HFFc6 (cell line): ENCODE data around the gene ZFP90. TPM values are rescaled to one million over a fixed set of nuclear protein-coding genes. Genes with fewer than 3 reads are reported as not detected.
A peak's percentile ranks its signal among the peaks of the same experiment; 100 is the strongest.

Experiments
- DNase-seq: peaks from one replicate; pipeline ENCODE4 v3.0.0-alpha.2; 2018
- H3K27ac Mint-ChIP-seq: 2 replicates; pipeline ENCODE4 v1.8.0; 2020; ENCODE audit warnings: mild to moderate bottlenecking, mixed read lengths
- H3K27me3 Mint-ChIP-seq: 2 replicates; pipeline ENCODE4 v1.8.0; 2021; ENCODE audit warnings: mild to moderate bottlenecking, moderate library complexity, mixed read lengths; ENCODE audit not compliant: insufficient read depth
- H3K36me3 Mint-ChIP-seq: 2 replicates; pipeline ENCODE4 v1.8.0; 2021; ENCODE audit warnings: low read depth, mixed read lengths
- H3K4me1 Mint-ChIP-seq: 2 replicates; pipeline ENCODE4 v1.8.0; 2020; ENCODE audit warnings: low read depth, mixed read lengths
- H3K4me3 Mint-ChIP-seq: 2 replicates; pipeline ENCODE4 v1.8.0; 2020; ENCODE audit warnings: mild to moderate bottlenecking, moderate library complexity, mixed read lengths
- H3K9me3 Mint-ChIP-seq: 2 replicates; pipeline ENCODE4 v1.8.0; 2020; ENCODE audit warnings: mild to moderate bottlenecking, mixed read lengths
- total RNA-seq, 6 experiments: library from RNA; stranded (reverse); fragmentation: NEBNext Ultra II Directional; extraction: Animal tissue kit (Norgen Biotek cat#: 25700); gene quantifications; 2 replicates in 1 of 6; 3 replicates in 5 of 6; pipeline ENCODE4 v1.2.3, GENCODE V29; 2021
- TF ChIP-seq, protein P1 (sequence below): fragments of 200-600 bp; sonication (generic); IDR thresholded peaks from 2 replicates; pipeline ENCODE4 v1.5.0; 2021; ENCODE audit warnings: antibody characterized with exemption, mild to moderate bottlenecking

ZFP90 gene
- total RNA-seq, 6 experiments from 2014 or later = 13.3 to 17.0 (median 13.9) TPM

DNA sequence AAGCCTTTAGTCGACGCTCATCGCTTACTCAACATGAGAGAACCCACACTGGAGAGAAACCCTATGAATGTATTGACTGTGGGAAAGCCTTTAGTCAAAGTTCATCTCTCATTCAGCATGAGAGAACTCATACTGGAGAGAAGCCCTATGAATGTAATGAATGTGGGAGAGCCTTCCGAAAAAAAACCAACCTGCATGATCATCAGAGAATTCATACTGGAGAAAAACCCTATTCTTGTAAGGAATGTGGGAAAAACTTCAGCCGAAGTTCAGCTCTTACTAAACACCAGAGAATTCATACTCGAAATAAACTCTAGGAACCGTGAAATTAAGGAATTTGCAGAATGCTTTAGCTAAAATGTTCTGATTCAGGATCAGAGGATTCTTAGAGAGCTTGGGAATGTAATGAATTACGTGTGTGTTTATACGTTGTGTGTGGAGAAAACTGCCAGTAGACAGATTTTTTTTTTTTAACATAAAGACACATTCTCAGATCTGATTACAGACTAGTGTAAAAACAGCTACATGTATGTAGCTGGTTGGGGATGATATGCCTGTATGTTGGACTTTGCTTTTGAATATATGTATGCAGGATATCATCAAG, 25.4 kb downstream of the ZFP90 start:
- H3K9me3 Mint-ChIP-seq = peaks cover 97% of the 10 kb centered on the region
- H3K4me3 Mint-ChIP-seq = no peak overlapping the region; the same call in 1 of the 2 replicates
- peaks cover 89% of the 10 kb centered on the region for H3K36me3 Mint-ChIP-seq
- H3K4me1 Mint-ChIP-seq = no peaks in the 10 kb centered on the region
- DNase-seq = peak; percentile 11
- H3K27ac Mint-ChIP-seq = no peak overlapping the region
- H3K27me3 Mint-ChIP-seq = no peaks in the 10 kb centered on the region
- TF ChIP-seq, protein P1, sequence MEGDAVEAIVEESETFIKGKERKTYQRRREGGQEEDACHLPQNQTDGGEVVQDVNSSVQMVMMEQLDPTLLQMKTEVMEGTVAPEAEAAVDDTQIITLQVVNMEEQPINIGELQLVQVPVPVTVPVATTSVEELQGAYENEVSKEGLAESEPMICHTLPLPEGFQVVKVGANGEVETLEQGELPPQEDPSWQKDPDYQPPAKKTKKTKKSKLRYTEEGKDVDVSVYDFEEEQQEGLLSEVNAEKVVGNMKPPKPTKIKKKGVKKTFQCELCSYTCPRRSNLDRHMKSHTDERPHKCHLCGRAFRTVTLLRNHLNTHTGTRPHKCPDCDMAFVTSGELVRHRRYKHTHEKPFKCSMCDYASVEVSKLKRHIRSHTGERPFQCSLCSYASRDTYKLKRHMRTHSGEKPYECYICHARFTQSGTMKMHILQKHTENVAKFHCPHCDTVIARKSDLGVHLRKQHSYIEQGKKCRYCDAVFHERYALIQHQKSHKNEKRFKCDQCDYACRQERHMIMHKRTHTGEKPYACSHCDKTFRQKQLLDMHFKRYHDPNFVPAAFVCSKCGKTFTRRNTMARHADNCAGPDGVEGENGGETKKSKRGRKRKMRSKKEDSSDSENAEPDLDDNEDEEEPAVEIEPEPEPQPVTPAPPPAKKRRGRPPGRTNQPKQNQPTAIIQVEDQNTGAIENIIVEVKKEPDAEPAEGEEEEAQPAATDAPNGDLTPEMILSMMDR = no peak

DNA sequence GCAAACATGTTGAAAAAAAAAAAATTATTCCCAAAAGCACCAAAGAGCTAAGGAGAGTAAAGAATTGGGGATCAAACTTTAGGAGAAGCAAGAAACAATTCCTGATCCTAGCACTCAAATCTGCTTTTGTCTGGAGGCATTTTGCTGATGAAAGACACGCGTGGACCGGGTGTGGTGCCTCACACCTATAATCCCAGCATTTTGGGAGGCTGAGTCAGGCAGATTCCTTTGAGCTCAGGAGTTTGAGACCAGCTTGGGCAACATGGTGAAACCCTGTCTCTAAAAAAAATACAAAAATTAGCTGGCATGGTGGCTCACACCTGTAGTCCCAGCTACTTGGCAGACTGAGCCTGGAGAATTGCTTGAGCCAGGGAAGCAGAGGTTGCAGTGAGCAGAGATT, 35.4 kb downstream of the ZFP90 start:
- DNase-seq = no peak
- TF ChIP-seq, protein P1 = no peak
- Mint-ChIP-seq H3K9me3 (peaks cover 91% of the 10 kb centered on the region), H3K4me1 (no peaks in the 10 kb centered on the region), H3K4me3 (no peak overlapping the region), H3K27ac (no peak overlapping the region), H3K27me3 (peaks cover 2% of the 10 kb centered on the region), H3K36me3 (peaks cover 57% of the 10 kb centered on the region)

- peaks cover 85% of the 10 kb centered on the region for H3K9me3 Mint-ChIP-seq
- peaks cover 51% of the 10 kb centered on the region for H3K36me3 Mint-ChIP-seq
- no peak for DNase-seq
- H3K4me1 Mint-ChIP-seq = no peaks in the 10 kb centered on the region
- no peak overlapping the region for H3K4me3 Mint-ChIP-seq
- H3K27ac Mint-ChIP-seq = no peak overlapping the region
- H3K27me3 Mint-ChIP-seq = peaks cover 5% of the 10 kb centered on the region
- TF ChIP-seq, protein P1 = no peak
Measured at GRCh38 chr16:68575082-68575481, 36.0 kb downstream of the ZFP90 start.

DNA sequence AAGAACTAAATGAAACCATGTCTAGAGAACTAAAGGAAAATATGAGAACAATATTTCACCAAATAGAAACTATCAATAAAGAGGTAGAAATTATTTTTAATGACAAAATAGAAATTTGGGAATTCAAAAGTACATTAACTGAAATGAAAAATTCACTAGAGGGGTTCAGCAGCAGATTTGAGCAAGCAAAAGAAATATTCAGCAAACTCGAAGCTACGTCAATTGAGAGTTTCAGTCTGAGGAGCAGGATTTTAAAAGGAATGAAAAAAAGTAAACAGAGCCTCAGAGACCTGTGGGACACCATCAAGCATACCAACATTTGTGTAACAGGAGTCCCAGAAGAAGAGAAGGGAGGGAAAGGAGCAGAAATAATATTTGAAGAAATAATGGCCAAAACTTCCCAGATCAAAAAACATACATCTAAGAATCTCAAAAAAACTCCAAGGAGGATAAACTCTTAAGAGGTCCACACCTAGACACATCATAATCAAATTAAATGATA, 38.3 kb downstream of the ZFP90 start:
- H3K9me3 Mint-ChIP-seq = peaks cover 62% of the 10 kb centered on the region
- no peak overlapping the region for H3K4me3 Mint-ChIP-seq

DNA sequence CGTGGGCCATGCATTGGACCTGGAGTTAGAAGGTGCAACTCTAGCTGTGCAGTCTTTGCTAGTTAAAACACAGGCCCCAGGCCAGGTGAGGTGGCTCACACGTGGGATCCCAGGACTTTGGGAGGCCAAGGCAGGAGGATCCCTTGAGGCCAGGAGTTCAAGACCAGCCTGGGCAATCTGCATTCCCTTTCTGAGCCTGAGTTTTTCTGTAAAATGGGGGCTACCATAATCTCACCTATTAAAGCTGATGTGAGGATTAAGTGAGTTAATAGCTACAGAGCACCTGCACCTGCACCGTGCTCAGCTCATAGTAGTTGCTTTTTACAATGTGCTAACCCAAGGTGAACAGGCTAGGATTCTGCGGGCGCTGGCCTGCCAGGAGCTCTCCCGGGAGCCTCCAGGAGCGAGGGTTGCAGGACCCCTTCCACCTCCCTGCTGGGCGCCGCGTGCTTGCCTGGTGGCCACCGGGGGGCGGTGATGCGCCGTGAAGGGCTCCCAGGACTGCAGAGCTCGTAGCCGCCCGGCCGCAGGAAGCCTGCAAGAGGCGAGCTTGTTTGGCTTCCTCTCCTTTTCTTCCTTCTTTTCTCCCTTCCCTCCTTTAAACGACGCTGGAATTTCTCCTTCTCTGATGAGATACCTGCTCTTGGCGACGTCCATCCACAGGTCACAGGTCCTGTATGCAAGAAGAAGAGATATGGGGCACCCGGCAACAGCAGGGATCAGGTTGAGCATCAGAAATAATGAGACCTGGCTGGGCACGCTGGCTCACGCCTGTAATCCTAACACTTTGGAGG, 51.3 kb downstream of the ZFP90 start:
- no peak overlapping the region for H3K27ac Mint-ChIP-seq
- H3K9me3 Mint-ChIP-seq = no peaks in the 10 kb centered on the region
- peaks cover 3% of the 10 kb centered on the region; the same call in 1 of the 2 replicates for H3K27me3 Mint-ChIP-seq
- H3K4me3 Mint-ChIP-seq = peak overlapping the region; percentile 72
- peaks cover 4% of the 10 kb centered on the region for H3K36me3 Mint-ChIP-seq
- TF ChIP-seq, protein P1 = peak; percentile 91
- peaks cover 6% of the 10 kb centered on the region for H3K4me1 Mint-ChIP-seq
- DNase-seq = peak; percentile 46

More for the DNA sequence above, 38.3 kb downstream of the ZFP90 start:
- Mint-ChIP-seq H3K36me3 (peaks cover 34% of the 10 kb centered on the region), H3K27ac (no peak overlapping the region), H3K27me3 (peaks cover 5% of the 10 kb centered on the region), H3K4me1 (no peaks in the 10 kb centered on the region)
- TF ChIP-seq, protein P1 = no peak
- no peak for DNase-seq
